GM21825 (cell line): ENCODE measurements around the gene PRCD.

Experiments
- ATAC-seq: cut with Tn5 transposase; IDR thresholded peaks from one replicate; pipeline ENCODE4 v1.9.1; 2021; ENCODE audit warnings: mild to moderate bottlenecking, moderate library complexity; ENCODE audit not compliant: unreplicated experiment

PRCD gene

GRCh38 chr17:76539631-76540271 lies at the start of gene PRCD:
Gene PRCD, plus strand, starts transcription at chr17:76540044. Its CDS starts 98 bp downstream, at chr17:76540142.
- ATAC-seq: no peak

DNA sequence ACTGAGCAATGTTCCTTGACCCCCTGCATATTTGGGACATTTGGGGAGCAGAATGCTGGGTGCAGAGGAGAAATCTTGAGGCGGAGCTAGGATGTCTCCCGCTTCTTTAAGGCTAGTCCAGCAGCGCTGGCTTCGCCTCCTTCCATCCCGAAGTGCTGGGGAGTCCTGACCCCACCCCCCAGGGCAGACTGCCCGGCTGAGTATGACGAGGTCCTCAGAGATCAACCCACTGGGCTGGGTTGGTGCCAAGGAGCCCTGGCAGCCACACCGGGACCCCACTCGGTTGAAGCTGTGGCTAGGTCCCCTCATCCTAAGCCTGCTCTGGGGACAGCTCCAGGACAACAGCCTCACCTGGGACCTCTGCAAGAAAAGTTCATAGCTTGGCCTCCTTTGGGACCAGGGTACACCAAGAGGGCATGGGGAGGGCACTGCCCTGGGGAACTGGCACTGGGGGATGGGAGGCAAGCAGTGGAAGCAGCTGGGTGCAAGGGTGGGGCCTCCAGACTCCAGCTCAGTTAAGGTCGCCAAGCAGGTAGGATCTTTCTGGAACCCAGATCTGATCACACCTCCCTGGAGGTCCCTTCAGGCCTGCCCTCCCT lies 49.6 kb upstream of the PRCD start:
- no peak for ATAC-seq

DNA sequence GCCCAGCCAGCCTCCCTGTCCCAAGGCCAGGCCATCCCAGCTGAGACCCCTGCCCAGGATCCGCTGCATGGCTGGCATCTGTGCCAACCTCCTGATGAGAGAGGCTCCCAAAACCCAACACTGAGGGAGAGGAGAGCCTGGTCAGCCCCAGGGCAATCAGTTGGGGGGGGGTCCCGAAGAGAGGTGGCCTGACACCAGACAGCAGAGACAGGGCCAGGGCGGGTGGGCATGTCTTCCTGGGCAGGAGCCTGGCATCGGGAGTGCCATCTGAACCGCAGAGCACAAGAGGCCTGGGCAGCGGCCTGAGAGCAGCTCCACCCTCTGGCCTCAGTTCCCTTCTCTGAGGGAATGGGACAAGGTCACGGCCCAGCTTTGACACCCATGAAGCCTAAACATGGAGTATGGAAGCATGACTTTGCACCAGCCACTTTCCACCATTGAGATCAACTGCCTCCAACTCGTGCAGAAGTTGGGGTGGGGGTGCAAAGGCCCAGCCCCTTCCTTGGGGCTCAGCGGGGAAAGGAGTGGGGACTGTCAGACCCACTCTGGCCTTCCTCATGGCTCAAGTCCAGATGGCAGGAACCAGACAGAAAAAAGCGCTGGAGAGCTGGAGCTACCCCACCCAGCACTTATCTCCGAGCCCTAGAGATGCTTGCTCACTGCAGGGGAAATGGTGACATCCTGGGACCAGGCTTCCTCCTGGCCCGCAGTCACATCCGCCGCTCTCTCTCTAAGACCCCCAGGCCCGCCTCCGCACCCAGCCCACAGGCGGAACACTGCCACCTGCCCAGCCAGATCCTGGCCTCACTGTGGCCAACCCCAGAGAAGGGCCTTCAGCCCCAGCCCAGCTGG lies 48.3 kb upstream of the PRCD start:
- peak; percentile 1 for ATAC-seq

- peak; percentile 36 for ATAC-seq
Measured at GRCh38 chr17:76492123-76492988, 47.5 kb upstream of the PRCD start.

DNA sequence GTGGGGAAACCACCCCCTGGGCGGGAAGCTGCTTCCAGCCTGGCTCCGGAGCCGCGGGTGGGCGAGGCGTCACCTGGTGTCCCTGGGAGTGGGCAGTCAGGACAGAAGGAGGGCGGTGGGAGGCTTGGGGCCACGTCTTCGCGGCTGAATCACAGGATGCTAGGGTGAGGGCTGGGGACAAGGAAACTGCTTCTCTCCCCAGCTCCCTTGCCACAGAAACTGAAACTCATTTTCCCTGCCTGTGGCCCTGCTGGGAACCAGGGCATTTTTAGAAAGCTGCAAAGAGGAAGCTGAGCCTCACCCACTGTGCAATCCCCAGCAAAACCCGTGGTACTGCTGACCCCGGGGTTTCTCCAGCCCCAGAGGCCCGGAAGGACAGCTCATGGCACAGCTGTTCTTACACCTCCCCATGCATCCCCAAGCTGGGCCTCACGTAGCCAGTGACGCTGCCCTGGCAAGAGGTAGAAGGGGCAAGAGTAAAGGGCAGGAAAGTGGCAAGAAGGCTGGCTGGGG lies 46.8 kb upstream of the PRCD start:
- peak; percentile 39 for ATAC-seq

GRCh38 chr17:76493505-76494167 lies 46.2 kb upstream of the PRCD start:
- peak; percentile 1 for ATAC-seq

DNA sequence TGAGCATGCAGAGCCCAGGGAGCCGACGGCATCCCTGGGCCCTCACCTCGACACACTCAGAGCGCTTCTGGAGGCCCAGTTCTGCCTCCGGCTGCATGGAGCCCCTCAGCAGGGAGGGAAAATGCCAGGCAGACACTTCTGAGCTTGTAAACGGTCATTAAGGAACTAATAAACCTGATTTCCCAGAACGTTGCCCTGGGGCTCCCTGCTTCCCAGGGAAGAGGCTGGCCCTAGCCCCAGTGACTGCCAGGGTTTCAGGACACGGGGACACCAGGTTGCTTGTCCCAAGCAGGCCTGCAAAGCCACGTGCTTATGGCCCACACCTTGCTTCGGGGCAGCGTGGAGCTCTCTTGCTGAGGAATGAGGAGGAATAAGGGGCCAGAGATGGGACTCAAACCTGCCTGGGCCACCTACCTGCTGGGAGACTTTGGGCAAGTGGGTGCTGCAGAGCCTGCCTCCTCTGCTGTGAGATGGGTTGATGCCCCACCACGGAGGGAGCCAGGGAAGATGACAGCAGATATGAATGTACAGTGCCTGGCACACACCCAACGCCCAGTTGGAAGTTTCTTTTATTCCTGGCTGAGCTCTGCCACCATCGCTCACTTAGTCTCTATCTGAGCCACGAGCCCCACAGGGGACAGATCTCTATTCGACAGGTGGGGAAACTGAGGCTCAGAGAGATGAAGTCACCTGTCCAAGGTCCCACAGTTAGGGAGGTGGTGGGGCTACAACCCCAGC lies 44.0 kb upstream of the PRCD start:
- no peak for ATAC-seq

GRCh38 chr17:76496464-76496863 lies 43.4 kb upstream of the PRCD start:
- no peak for ATAC-seq

- ATAC-seq: no peak
Measured at GRCh38 chr17:76497699-76497978, 42.2 kb upstream of the PRCD start.

- ATAC-seq: no peak
Measured at GRCh38 chr17:76497979-76498875, 41.6 kb upstream of the PRCD start.

GRCh38 chr17:76498876-76499251 lies 41.0 kb upstream of the PRCD start:
- ATAC-seq: no peak

GRCh38 chr17:76499267-76499667 lies 40.6 kb upstream of the PRCD start:
- no peak for ATAC-seq

DNA sequence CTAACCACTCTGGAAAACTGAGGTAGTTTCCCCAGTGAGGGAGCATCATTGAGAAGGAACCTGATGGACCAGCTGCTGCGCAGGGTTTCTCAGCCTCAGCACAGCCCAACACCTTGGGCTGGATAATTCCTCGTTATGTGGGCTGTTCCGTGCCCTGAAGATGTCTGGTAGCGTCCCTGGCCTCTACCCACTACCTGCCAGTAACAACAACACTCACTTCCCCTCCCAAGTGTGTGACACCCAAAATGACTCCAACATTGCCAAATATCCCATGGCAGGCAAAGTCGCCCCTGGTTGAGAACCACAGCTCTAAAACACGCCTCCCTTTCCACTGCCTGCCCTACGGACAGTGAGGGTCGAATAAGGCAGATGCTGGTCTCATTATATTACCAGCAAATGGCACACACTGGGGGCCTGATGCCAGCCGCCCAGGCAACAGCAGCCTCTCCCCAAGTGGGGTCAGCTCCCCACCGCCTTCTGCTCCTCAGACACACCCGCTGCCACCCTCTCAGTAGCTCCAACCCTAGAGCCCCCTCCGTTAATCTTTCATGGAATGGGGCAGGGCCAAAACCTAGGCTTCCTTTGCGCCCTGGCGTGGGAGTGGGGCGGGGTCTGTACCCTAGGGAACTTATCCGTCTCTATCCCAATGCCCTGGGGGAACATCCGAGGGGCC lies 39.6 kb upstream of the PRCD start:
- no peak for ATAC-seq

DNA sequence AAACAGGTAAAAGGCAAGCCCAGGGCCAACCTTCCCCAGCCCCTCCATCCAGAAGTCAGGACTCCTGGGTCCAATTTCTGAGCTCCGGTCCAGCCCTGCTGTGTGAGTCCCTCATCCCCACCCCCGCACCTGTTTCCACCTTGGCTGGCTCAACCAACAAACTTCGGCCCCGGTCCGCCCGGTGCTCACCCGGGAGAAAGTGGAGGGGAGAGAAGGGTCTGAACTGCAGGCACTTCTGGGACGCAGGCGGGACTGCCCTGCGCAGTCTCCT lies 39.2 kb upstream of the PRCD start:
- no peak for ATAC-seq

- ATAC-seq: peak; percentile 63
Measured at GRCh38 chr17:76501018-76501826, 38.6 kb upstream of the PRCD start, which contains the start of gene RHBDF2. Gene RHBDF2, minus strand, starts transcription at chr17:76501423. Its CDS starts 19,899 bp downstream, at chr17:76481524.

GRCh38 chr17:76501827-76502307 lies 38.0 kb upstream of the PRCD start:
- ATAC-seq: no peak
